Neural progenitor cell (in vitro differentiated cells): Measurements from ENCODE around the gene CCL15. TPM values are rescaled to one million over a fixed set of nuclear protein-coding genes. Genes with fewer than 3 reads are reported as not detected.

Experiments
- DNase-seq: peaks from one replicate; pipeline ENCODE4 v3.0.0-alpha.2; 2016; ENCODE audit warnings: low spot score
- H2AFZ ChIP-seq: fragments of 200-600 bp; sonication (generic); replicated peaks from 2 replicates; pipeline ENCODE4 v1.6.1; 2016; ENCODE audit warnings: antibody characterized with exemption
- H3F3A ChIP-seq: fragments of 200-600 bp; sonication (generic); 2 replicates; pipeline ENCODE4 v1.6.1; 2016; ENCODE audit warnings: antibody characterized with exemption, low read depth
- H3K27ac ChIP-seq: fragments of 200-600 bp; sonication (generic); 2 replicates; pipeline ENCODE4 v1.5.1; 2016; ENCODE audit warnings: mild to moderate bottlenecking
- H3K27me3 ChIP-seq: fragments of 200-600 bp; sonication (generic); 2 replicates; pipeline ENCODE4 v1.6.1; 2016; ENCODE audit warnings: mild to moderate bottlenecking, moderate library complexity
- H3K36me3 ChIP-seq: fragments of 200-600 bp; sonication (generic); 2 replicates; pipeline ENCODE4 v1.5.1; 2016
- H3K4me1 ChIP-seq: fragments of 200-600 bp; sonication (generic); 2 replicates; pipeline ENCODE4 v1.6.1; 2016; ENCODE audit warnings: mixed run types
- H3K4me2 ChIP-seq: fragments of 200-600 bp; sonication (generic); 2 replicates; pipeline ENCODE4 v1.6.1; 2016
- H3K4me3 ChIP-seq: fragments of 200-600 bp; sonication (generic); 2 replicates; pipeline ENCODE4 v1.5.1; 2016
- H3K79me2 ChIP-seq: fragments of 200-600 bp; sonication (generic); 2 replicates; pipeline ENCODE4 v1.6.1; 2016; ENCODE audit warnings: low read depth
- H3K9ac ChIP-seq: fragments of 200-600 bp; sonication (generic); 2 replicates; pipeline ENCODE4 v1.6.1; 2016
- H3K9me3 ChIP-seq: fragments of 200-600 bp; sonication (generic); 2 replicates; pipeline ENCODE4 v1.5.1; 2016; ENCODE audit warnings: low read depth
- H4K20me1 ChIP-seq: fragments of 200-600 bp; sonication (generic); 2 replicates; pipeline ENCODE4 v1.6.1; 2016; ENCODE audit warnings: low read depth
- H3K27ac Mint-ChIP-seq: 3 replicates; pipeline ENCODE4 v1.8.0; 2021; ENCODE audit warnings: mixed read lengths
- H3K27me3 Mint-ChIP-seq: 2 replicates; pipeline ENCODE4 v1.8.0; 2022; ENCODE audit warnings: low read depth, mild to moderate bottlenecking, inconsistent platforms, moderate library complexity, mixed read lengths; ENCODE audit not compliant: insufficient read depth
- H3K36me3 Mint-ChIP-seq: 3 replicates; pipeline ENCODE4 v1.8.0; 2021; ENCODE audit warnings: mixed read lengths
- H3K4me1 Mint-ChIP-seq: 3 replicates; pipeline ENCODE4 v1.8.0; 2021; ENCODE audit warnings: mixed read lengths
- H3K4me3 Mint-ChIP-seq: 3 replicates; pipeline ENCODE4 v1.8.0; 2021; ENCODE audit warnings: mild to moderate bottlenecking, moderate library complexity, mixed read lengths
- H3K9me3 Mint-ChIP-seq: 3 replicates; pipeline ENCODE4 v1.8.0; 2020; ENCODE audit warnings: mixed read lengths
- EZH2 ChIP-seq: fragments of 200-600 bp; sonication (generic); IDR thresholded peaks from 2 replicates; pipeline ENCODE4 v1.6.1; 2017; ENCODE audit warnings: antibody characterized with exemption, mild to moderate bottlenecking, moderate library complexity
- EZH2phosphoT487 ChIP-seq: fragments of 200-600 bp; sonication (generic); IDR thresholded peaks from 2 replicates; pipeline ENCODE4 v1.6.1; 2017; ENCODE audit warnings: antibody characterized with exemption
- total RNA-seq: library from RNA; depleted of rRNA; stranded (reverse); fragments of >200 nt; gene quantifications from 2 replicates; pipeline ENCODE4 v1.2.3, GENCODE V29; 2015; ENCODE audit warnings: low replicate concordance
- TF ChIP-seq, protein P1 (sequence below): fragments of 200-600 bp; sonication (generic); IDR thresholded peaks from 2 replicates; pipeline ENCODE4 v1.5.1; 2017; ENCODE audit warnings: antibody characterized with exemption, mild to moderate bottlenecking

CCL15 gene
- total RNA-seq, 1 donor from 2014 or later, result not detected

DNA sequence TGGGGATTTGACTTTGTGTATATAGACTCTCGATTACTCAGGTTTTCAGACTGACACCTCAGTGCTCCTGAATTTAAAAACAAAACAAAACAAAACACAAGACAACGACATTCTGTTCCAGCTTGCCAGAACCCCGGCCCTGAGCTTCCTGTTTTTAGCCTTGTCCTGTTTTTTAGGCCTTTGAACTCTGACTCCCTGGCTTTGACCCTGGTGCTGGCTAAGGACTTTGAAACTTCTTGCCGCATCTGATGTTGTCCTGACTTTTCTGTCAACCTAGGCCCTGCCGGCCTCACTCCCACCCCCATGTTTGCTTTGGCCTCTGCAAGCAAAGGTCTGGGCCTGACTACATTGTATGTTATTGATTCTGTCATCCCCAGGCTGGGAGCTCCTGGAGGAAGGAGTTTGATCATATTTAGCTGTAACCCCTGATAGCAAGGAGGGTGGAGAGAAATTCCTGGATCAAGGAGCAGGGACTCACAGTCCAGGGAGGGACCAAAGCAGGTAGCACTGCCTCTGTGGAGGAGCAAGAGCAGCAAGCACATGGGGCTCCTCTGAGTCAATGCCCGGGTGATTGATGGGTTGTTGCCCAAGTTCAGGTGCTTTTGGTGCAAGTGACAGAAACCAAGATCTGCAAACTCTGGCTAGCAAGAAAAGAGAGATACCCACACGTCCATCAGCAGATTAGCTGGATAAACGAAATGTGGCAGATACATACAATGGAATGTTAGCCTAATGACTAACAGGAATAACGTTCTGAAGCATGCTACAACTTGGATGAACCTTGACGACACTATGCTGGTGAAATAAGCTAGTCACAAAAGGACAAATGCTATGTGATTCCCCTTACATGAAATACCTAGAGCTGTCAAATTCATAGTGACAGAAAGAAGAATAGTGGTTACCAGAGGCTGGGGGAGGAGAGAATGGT lies 27.8 kb downstream of the CCL15 start:
- H4K20me1 ChIP-seq, result no peaks in the 10 kb centered on the region
- peak overlapping the region; percentile 26 for H2AFZ ChIP-seq
- H3K27me3 Mint-ChIP-seq, result no peaks in the 10 kb centered on the region
- no peak overlapping the region for H3K4me2 ChIP-seq
- no peaks in the 10 kb centered on the region for H3K36me3 ChIP-seq
- H3K4me3 ChIP-seq, result no peak overlapping the region
- no peak for DNase-seq
- no peaks in the 10 kb centered on the region for H3K79me2 ChIP-seq
- no peak overlapping the region for H3K4me3 Mint-ChIP-seq
- H3K36me3 Mint-ChIP-seq, result no peaks in the 10 kb centered on the region
- no peaks in the 10 kb centered on the region for H3K27me3 ChIP-seq
- H3K9me3 Mint-ChIP-seq, result no peaks in the 10 kb centered on the region
- H3K4me1 Mint-ChIP-seq, result peaks cover 2% of the 10 kb centered on the region
- no peaks in the 10 kb centered on the region for H3K4me1 ChIP-seq
- TF ChIP-seq EZH2phosphoT487, result no peak
- no peak for TF ChIP-seq EZH2
- TF ChIP-seq, protein P1, sequence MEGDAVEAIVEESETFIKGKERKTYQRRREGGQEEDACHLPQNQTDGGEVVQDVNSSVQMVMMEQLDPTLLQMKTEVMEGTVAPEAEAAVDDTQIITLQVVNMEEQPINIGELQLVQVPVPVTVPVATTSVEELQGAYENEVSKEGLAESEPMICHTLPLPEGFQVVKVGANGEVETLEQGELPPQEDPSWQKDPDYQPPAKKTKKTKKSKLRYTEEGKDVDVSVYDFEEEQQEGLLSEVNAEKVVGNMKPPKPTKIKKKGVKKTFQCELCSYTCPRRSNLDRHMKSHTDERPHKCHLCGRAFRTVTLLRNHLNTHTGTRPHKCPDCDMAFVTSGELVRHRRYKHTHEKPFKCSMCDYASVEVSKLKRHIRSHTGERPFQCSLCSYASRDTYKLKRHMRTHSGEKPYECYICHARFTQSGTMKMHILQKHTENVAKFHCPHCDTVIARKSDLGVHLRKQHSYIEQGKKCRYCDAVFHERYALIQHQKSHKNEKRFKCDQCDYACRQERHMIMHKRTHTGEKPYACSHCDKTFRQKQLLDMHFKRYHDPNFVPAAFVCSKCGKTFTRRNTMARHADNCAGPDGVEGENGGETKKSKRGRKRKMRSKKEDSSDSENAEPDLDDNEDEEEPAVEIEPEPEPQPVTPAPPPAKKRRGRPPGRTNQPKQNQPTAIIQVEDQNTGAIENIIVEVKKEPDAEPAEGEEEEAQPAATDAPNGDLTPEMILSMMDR, result no peak
- H3F3A ChIP-seq, result no peaks in the 10 kb centered on the region
- no peaks in the 10 kb centered on the region for H3K9me3 ChIP-seq
- no peak overlapping the region for H3K27ac ChIP-seq
- H3K27ac Mint-ChIP-seq, result no peak overlapping the region
- no peak overlapping the region for H3K9ac ChIP-seq

DNA sequence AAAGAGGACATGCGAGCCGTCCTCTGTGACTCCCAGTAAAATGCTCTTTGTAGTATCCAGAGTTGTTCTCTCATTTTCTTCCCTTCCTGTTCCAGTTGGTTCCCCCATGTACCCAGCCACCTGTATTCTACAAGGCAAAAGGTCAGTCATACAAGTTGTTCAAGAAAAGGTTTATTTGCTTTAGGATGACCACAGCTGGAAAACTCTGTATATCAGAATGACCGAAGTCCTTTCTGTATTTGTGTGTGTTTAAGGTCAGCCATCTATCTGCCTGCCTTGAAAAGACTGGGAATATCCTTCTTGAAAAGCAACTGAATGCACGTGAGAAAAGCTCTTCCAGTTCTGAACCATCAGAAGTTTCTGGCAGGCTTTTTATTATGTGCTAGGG lies 28.4 kb downstream of the CCL15 start:
- DNase-seq, result no peak
- Histone ChIP-seq H3K4me1 (no peaks in the 10 kb centered on the region), H3K36me3 (no peaks in the 10 kb centered on the region), H3K79me2 (no peaks in the 10 kb centered on the region), H3K27ac (no peak overlapping the region), H2AFZ (no peak overlapping the region), H3K4me2 (no peak overlapping the region), H3K4me3 (no peak overlapping the region), H3K9me3 (no peaks in the 10 kb centered on the region), H3K9ac (no peak overlapping the region), H4K20me1 (no peaks in the 10 kb centered on the region), H3K27me3 (no peaks in the 10 kb centered on the region), H3F3A (no peaks in the 10 kb centered on the region)
- Mint-ChIP-seq H3K4me3 (no peak overlapping the region), H3K36me3 (no peaks in the 10 kb centered on the region), H3K9me3 (no peaks in the 10 kb centered on the region), H3K27ac (no peak overlapping the region), H3K27me3 (no peaks in the 10 kb centered on the region), H3K4me1 (peaks cover 2% of the 10 kb centered on the region)
- TF ChIP-seq, protein P1, result no peak
- TF ChIP-seq EZH2phosphoT487 (no peak), EZH2 (no peak)

DNA sequence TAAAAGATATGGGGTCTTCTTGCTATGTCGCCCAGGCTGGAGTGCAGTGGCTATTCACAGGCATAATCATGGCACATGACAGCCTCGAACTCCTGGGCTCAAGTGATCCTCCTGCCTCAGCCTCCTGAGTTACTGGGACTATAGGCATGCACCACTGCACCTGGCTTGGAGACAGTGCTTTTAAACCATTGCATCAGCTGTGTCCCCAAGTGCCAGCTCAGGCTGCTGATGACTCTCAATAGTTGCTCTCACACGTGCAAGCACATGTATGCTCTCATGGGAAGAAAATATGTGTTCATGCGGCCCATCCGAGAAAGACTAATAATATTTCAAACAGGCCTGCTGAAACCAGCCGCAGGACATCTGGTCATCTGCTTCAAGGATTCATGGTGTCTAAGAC lies 28.8 kb downstream of the CCL15 start:
- Histone ChIP-seq H3K27ac (no peak overlapping the region), H4K20me1 (no peaks in the 10 kb centered on the region), H3K4me2 (no peak overlapping the region), H3K9ac (no peak overlapping the region), H3K9me3 (no peaks in the 10 kb centered on the region), H3K4me3 (no peak overlapping the region), H3K79me2 (no peaks in the 10 kb centered on the region), H3K27me3 (no peaks in the 10 kb centered on the region), H3K4me1 (no peaks in the 10 kb centered on the region), H3K36me3 (no peaks in the 10 kb centered on the region), H3F3A (no peaks in the 10 kb centered on the region), H2AFZ (no peak overlapping the region)
- Mint-ChIP-seq H3K27ac (no peak overlapping the region), H3K27me3 (no peaks in the 10 kb centered on the region), H3K4me1 (peaks cover 2% of the 10 kb centered on the region), H3K36me3 (no peaks in the 10 kb centered on the region), H3K4me3 (no peak overlapping the region), H3K9me3 (no peaks in the 10 kb centered on the region)
- TF ChIP-seq, protein P1, result no peak
- TF ChIP-seq EZH2, result no peak
- TF ChIP-seq EZH2phosphoT487, result no peak
- DNase-seq, result no peak
